Measurements from ENCODE around the gene GLT6D1. TPM values are rescaled to one million over a fixed set of nuclear protein-coding genes. Genes with fewer than 3 reads are reported as not detected.
A peak's percentile ranks its signal among the peaks of the same experiment; 100 is the strongest.

GLT6D1 gene
- total RNA-seq, 1 experiment from 2014 or later, result not detected

DNA sequence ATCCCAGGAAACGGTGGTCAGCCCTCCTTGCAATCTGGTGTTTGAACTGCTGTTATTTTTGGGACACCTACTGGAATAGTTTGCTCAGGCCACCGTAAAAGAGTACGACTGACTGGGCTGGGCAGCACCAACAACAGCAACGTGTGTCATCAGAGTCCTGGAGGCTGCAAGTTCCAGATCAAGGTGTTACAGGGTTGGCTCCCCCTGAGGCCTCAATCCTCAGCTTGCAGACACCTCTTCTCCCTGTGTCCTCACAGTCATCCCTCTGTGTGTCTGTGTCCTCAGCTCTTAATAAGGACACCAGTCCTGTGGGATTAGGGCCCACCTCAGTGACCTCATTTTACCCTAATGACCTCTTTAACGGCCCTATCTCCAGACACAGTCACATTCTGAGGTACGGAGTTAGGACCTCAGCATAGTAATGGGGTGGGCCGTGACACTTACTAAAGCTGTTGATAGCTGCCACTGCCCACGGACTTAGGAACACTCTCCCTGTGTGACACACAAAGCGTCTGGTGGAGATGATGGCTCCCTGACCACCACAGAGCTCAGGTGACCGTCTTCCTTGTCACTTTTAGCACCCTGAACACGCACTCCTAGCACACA, 16.8 kb downstream of the GLT6D1 start:
- DNase-seq (ENCODE audit: low read depth), result no peak

DNA sequence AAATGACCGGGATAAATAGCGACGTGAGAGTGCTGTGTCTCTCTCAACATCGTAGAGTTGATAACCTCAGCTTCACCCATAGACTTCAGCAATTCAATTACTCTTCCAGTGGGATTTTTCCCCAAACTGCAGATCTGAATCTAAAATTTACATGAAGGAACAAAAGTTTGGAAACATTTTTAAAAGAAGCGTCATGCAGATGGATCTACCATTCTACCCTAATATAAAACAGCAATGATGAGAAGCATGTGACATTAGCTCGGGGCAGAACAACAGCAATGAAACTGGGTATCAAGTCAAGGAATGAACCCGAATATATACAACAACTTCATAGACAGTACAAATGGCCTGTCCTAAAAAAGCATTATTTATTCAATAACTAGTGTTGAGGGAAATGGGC, 18.8 kb downstream of the GLT6D1 start:
- DNase-seq (ENCODE audit: low read depth), result no peak

DNA sequence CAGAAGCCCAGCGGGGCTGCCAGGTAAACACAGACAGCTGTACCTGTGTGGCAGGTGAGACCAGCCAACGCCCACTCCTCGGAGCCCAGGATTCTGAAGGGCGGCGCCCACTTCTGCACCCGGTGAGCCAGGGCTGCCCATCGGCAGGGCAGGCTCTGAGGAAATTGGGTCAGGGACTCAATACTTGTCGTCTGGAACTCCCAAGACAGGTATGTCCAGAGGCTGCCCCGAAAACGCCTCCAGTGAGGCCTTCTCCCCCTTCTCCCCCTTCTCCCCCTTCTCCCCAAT, 19.8 kb downstream of the GLT6D1 start:
- no peak for DNase-seq (ENCODE audit: low read depth)

DNA sequence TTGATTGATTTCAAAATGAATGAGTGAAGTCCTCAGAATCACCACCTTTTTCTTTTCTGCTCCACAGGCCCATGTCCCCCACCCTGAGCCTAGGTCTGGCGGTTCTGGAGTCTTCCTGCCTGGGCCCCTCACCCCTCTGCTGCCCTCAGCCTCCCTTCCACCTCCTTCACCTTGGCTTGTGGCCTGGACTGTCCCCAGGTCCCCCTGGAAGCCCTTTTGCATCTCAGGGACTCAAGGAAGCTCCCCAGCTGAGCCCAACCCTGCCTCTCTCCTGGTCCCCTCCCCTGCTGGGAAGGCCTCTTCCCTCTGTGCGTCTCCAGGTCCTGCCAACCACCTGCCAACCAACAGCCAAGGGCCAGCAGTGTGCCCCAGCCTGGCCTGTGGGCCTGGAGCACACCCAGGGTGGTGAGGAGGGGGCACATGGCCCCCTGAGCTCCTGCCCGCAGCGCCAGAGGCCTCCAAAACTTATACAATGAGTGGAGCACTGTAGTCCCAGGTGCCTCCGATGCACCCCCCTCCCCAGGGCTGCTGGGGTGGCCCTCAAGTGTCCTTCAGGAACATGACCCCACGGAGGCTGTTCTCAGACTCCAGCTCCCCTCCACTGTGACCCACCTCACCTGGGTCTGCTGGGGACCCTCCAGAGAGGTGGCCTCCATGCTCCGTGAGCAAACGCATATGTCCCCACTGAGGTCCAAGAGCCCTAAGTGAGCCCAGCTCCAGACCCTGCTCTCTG, 20.3 kb downstream of the GLT6D1 start:
- peak; percentile 6 for DNase-seq (ENCODE audit: low read depth)

DNA sequence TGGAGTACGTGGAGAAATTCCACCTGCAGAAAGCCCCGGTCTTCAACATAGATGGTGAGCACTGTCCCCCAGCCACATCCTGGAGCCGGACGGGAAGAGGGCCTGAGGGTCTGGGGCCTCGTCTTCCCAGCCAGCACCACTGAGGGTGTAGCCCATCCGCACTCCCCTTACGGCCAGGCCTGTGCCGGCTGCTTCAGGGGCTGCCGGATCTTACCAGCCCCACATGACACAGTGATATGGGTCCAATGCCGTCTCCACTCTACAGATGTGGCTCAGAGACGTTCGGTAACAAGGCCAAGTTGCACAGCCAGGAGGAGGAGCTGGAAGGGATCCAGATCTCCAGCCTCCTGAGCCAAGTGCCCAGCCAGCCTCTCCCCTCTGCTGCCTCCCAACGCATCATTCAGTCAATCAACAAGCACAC, 21.3 kb downstream of the GLT6D1 start:
- DNase-seq (ENCODE audit: low read depth), result no peak

DNA sequence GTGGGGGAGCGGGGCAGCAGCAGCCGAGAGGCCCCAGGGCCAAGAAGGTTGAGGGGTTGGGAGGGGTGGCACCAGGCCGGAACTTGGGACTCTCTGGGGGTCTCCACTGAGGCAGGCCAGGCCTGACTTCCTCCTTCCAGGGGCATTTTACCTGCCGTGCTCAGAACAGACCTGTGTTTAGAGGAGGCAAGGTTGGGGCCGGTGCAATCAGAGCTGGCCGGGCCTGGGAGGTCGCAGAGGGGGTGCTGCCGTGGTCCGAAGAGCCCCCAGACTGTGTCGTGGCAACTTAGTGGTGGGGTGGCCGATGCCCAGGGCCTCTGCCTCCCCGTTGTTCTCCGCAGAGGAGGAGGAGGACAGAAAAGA, 21.8 kb downstream of the GLT6D1 start:
- DNase-seq (ENCODE audit: low read depth), result no peak

DNA sequence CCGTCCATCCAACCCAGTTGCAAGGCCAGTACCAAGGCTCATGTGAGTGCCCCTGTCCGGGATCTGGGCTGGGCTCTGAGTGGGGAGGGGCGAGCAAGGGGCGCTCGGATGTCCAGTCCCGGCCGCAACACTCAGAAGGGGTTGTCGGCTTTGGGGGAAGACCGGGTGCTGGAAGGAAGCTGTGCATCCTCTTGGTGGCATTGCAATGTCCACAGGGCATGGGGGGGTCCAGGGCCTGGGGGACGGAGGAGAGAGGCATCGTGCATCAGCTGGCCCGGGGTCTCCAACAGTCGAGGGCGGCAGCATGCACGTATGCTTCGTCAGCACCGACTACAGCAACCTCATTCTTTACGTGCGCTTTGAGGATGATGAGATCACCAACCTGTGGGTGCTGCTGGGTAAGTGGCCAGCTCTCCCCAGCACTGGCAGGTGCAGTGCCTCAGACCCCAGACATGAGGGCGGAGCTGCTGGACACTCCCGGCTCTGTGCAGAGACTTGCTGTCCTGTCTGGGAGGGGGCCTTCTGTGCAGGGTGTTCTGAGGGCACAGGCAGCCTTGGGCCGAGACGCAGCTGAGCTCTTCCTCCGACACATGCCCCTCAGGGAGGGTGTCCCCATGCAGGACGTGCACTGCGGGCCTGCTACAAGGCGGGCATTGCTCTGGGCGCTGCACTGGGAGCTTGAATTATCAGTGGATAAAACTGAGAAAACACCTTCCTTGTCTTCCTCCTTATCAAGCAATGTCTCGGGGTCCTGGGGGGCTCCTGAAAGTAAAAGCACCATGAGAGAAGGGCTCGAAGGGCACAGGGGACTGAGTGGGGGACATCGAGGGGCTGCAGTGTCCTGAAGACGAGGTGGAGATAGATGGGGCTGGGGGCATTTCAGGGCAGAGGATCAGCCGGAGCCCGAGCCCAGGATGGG, 22.5 kb downstream of the GLT6D1 start:
- DNase-seq (ENCODE audit: low read depth), result no peak

DNA sequence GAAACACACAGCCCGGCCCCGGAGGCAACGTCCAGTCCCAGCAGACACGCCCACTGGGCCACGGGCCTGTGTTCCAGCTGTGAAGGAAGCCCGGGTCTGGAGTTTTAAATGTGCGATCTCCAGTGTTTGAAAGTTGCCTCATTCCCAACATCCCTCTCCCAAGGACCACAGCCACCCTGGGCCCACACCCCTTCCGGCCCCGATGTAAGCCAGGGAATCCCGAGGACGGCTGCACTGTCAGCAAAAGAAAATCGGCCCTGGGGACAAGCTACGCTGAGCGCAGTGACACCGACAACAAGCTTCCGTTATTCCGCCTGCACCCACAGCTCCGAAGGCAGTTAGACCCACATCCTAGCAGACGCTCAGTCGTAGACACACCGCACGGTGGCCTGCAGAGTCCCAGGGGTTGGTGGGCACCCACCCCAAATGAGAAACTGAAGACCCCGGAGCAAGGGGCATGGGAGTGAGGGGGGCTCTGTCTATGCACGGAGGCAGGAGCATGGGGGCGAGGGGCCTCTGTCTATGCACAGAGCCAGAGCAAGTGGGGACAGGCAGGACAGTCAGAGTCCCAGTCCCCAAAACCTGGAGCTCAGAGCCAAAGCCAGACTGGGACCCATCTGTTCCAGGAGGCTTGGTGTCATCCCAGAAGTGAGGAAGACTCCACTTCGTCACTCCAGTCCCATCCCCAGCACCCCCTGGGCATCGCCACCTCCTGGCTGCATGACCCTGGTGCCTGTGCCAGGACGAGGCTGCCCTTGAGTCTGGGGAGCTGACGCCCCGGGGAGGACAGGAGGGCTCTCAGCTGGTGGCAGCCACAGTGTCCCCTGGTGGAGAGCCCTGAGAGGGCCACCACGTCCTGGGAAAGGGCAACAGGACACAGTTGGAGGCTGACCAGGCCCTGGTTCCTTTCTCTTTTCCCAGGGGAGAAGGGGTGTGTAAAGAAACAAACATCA, 23.4 kb downstream of the GLT6D1 start:
- DNase-seq (ENCODE audit: low read depth), result no peak

DNA sequence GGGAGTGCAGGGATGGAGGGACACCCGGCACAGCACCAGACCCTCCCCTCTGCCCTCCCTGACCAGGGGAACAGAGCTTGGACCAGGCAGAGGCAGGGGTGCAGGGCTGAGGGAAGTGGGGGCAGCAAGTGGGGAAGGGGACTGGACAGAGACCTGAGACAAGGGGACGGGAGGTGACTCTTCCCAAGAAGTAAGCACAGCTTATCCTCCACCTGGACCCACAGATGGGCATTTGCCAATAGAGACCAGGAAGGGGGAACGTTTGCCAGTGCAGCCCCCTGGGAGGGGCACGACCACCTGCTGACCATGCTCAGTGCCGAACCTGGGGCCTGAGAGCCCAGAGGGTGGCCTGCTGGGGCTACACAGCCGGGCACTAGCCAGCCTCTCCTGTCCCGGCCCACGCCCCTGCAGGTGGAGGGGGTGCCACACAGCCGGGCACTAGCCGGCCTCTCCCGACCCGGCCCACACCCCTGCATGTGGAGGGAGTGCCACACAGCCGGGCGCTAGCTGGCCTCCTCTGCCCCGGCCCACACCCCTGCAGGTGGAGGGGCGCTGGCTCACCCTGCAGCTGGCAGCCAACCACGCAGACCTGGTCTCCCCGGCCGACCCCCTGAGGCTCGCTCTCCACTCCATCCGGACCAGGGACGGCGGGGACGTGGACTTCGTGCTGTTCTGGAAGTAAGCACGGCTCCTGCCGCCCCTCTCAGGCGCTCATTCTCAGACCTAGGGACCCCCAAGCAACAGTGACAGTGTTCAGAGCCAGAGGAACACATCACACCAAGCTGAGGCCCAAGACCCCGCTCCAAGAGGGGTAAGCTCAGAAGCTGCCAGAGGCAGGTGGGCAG, 24.3 kb downstream of the GLT6D1 start:
- DNase-seq (ENCODE audit: low read depth), result no peak

DNA sequence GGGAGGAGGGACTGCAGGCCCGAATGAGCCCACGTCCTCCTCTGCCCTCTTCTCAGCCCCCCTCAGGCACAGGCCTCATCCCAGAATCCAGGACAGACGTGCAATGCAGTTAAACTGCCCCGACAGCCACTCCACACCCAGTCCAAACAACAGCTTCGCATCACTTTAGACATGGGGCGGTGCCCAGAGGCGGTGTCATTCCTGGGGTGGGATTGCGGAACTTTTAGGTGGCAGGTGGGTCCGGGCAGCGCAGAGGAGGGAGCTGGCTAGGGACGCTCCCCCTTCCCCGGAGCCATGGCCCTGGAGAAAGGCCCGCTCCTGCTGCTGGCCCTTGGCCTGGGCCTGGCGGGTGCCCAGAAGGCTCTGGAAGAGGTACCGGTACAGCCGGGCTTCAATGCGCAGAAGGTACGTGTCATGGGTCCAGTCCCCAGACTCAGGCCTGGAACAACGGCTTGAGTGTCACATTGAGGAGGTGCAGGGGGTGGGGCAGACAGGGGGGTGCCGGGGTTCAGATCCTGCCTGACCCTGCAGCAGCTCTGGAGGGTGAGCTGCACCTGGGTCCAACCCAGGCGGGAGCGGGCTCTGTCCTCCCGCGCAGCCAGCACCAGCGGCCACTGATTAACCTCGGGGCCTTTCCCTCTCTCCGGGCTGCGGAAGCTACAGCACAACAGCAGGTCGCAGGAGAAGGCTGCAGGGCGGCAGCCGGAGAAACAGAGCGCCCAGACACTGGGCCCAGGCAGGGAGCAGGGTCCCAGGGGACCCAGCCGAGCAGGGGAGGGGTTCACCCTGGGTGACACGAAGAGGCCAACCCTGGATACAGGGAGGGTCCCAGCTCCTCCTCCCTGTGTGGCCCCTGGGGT, 25.2 kb downstream of the GLT6D1 start:
- no peak for DNase-seq (ENCODE audit: low read depth)

DNA sequence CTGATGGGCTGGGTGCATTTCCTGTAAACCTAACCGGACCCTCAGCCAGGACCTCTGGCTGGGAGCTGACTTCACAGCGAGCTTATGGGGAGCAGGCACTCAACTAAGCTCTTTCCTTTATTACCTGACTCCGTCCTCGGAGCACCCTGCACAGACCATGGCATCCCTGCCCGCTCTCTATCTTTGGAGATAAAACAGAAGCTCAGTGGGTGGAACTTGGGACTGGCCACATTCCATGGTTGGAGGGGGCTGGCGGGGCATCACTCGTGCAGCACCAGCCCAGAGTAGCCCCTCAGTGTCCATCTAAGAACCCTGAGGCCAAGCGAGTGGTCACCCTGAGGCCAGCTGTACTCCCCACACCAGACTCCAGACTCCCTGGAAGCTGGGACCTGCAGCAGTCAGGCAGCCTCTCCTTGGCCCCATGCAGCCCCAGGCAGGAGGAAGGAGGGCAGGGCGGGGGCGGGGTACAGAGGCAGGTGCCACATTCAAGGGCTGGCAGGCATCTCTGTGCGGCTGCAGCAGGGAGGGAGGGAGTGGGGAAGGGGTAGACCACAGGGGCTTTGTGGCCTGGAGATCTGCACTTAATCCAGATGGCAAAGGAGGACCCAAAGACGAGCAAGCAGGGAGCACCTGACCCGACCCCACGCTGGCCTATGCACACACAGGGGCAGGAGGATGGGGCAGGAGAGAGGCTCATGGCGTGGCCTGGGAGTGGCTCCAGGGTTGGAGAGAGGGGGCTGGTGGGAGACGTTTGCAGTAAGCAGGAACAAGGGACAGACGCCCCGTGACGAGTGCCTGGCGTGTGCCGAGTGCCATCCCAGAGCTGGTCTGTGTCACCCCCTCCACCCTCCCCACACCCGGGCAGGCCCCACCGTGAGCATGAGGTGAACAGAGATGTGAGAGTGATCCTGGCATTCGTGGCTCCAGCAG, 26.1 kb downstream of the GLT6D1 start:
- DNase-seq (ENCODE audit: low read depth), result no peak

DNA sequence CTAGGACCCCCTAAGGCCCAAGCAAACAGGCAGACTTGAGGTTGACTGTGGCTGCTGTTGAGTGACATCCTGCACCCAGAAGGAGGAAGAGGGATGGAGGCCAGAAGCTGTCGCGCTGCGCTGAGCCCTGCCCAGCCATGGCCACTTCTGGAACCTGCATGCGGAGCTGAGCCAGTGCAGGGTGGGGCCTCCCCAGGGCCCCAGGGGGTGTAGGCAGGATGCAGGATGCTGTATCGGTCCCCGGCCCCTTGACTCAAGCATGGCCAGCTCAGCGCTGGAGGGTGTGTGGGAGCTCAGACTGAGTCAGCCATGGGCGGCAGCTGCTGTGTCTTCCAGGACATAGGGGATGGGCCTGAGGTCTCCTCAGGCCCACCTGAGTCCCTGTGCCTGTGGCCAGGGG, 26.9 kb downstream of the GLT6D1 start:
- peak; percentile 69 for DNase-seq (ENCODE audit: low read depth)

DNA sequence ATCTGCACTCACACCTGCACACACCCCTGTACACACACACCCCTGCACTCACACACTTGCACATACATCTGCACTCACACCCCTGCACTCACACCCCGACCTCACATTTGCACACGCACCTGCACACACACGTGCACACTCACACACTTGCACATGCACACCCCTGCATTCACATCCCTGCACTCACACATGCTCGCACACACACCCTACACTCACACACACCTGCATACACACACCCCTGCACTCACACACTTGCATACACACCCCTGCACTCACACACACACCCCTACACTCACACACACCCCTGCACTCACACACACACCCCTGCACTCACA, 27.5 kb downstream of the GLT6D1 start:
- DNase-seq (ENCODE audit: low read depth), result no peak

DNA sequence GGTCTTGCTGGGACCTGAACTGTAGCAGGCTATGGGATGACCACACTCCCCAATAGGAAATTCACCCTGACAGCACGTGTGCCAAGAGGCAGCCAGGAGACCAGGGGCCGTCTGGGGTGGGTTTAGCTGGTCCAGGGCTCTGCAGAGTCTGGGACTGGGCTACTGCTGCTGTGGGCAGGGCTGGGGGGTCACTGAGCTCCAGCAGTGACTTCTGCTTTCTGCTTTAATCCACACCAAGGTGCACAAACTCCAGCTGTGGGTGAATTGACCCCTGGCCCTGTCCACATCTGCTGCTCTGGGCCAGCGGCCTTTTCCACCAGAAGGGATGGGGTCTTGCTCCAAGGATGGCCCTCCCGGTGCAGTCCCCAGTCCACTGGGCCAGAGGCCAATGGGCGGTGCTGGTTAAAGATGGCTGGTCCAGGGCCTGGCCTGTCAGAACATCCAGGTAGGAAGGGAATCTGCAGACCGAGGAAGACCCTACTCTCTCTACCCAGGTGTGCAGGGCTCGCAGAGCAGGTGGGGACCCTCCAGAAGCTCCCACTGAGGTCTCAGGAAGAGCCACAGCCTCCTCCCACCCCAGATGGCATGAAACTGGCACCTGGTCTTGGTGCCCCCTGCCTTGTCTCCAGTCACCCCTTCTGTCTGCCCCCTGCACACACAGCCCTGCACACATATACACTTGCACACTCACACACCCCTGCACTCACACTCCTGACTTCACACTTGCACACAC, 28.0 kb downstream of the GLT6D1 start:
- no peak for DNase-seq (ENCODE audit: low read depth)

DNA sequence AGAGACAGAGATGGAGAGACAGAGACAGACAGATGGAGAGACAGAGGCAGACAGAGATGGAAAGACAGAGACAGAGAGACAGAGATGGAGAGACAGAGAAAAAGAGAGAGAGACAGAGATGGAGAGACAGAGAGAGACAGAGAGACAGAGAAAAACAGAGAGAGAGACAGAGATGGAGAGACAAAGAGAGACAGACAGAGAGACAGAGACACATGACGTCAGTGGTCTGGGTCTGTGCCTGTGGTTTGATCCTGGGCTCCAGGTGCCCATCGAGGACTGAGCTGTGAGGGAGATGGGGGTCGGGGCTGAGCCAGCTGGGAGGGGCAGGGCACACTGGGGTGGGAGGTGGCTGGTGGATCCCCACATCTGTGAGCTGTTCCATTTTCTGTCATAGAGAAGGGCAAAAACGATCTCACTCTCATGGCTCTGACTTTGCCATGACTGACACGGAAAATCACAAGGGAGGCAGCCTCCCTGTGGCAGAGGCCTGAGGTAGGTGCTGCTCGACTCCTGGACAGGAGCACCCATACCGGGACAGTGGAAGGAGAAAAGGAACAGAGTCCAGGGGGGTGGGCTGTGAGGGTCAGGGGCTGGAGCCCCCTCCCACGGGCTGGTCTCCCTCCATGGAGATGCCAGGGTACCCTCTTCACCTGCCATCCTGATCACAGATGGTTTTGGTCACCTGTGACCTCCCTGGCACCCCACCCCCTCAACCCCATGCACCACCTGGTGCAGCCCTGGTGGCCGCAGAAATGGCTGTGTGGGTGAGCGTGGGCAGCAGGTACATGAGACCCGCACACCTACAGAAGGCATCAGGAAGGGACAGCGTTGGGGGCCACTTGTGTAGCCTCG, 28.8 kb downstream of the GLT6D1 start:
- DNase-seq (ENCODE audit: low read depth), result no peak

DNA sequence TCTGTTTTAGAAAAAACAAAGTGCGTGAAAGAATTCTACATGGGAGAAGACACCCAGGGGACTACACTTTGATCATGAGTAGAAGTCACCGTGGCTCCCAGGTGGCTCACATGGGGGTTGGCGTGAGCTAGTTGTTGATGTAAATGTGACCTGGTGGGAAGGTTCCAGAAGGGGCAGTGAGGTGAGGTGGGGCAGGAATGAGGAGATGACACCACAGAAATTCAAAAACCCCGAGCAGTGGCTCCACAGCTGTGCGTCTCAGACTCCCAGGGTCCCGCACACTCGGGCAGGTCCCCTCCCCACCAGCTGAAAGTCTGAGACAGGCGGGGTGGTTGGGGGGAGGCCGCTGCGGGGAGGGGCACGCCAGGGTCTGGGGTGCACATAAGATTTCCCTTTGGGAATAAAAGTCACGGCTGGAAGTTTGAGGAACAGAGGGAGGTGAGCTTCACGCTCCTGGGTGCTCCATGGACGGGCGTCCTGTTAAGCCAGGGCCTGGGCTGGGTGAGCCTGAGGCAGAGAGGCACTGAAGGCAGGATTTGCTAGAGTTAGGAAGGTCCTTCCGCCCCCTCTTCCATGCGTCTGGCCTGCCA, 29.9 kb downstream of the GLT6D1 start:
- no peak for DNase-seq (ENCODE audit: low read depth)

DNA sequence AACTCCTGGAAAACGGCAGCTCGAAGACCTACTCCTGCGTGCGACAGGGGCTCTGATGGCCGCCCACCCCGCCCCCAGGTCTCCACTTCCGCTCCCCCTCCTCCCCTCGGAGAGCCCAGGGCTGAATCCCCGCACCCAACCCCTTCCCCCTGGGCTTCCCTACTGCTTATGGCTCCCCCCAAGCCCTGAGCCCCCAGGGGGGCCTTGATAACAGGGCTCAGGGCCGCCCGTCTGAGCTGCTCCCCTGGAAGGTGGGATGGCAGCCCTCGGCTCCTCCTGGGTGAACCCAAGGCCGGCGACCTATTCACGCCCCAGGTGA, 30.4 kb downstream of the GLT6D1 start:
- DNase-seq (ENCODE audit: low read depth), result no peak

Measured in Daoy (cell line).